Activated T-helper 9 cell treated with anti-CD3 and anti-CD28 coated beads, Interleukin-2, amount 50 U/mL, for 16 hours (primary cell): ENCODE measurements around the gene VIPR1.

Experiments used
- DNase-seq: peaks from one replicate; pipeline ENCODE4 v3.0.0-alpha.2; 2020; ENCODE audit warnings: low read depth

VIPR1 gene

DNA sequence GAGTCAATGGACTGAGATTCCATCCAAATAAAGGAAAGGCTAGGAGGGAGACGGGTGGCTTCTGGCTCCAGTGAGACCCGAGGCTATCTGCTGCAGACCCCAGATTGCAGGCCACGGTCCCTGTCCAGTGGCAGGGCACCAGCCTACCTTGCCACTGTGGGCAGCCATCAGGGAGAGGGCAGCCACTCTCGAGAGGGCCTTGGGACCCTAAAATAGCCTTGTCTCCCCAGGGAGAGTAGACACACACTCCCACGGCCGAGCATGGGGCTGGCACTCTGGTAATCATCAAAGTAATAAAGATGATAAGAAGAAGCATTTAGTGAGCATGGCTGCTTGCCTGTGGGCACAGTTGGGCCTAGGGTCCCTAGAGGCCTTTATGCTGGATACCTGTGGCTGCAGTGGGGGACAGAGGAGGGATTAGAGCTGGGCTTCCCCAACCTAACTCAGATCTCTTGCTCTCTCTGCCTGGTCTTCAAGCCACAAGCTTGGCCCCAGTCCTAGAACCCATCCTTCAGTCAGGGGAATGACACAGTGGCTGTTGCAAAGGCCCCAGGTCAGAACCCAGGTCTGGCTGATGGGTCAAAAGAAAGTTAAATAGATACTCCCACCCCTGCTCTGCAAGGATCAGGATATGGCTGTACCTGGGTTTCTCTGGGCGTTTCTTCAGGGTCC is 9.2 kb upstream of the VIPR1 start:
- no peak for DNase-seq

DNA sequence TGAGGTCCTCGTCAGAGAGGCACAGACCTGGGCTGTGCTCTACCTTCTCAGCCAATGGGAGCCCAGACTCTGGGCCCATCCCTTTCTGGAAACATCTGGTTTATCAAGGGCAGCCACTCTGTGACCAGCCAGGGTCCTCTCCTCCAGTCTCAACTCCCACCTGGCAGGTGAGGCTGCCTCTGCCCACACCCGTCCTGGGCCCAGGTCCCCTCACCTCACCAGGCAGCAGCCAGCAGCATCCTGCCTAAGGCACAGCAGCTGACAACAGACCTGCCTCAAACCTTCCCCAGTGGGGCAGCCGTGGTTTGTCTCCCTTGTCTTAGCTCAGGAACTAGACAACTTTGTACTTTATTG is 8.7 kb upstream of the VIPR1 start:
- no peak for DNase-seq

DNA sequence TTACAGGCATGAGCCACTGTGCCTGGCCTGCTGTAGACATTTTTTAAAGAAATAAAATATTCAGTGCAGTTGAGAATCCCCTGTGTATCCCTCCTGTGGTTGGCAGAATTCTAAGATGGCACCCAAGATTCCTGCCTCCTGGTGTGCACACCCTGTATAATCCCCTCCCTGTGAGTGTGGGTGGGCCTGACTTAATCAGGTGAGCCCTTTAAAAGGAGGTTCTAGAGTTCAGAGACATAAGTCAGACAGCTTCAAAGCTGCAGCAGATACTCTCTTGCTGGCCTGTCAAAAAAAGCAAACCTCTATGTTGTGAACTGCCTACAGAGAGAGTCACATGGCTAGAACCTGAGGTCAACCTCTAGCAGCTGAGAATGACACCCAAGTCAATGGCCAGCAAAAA is 7.0 kb upstream of the VIPR1 start:
- no peak for DNase-seq

DNA sequence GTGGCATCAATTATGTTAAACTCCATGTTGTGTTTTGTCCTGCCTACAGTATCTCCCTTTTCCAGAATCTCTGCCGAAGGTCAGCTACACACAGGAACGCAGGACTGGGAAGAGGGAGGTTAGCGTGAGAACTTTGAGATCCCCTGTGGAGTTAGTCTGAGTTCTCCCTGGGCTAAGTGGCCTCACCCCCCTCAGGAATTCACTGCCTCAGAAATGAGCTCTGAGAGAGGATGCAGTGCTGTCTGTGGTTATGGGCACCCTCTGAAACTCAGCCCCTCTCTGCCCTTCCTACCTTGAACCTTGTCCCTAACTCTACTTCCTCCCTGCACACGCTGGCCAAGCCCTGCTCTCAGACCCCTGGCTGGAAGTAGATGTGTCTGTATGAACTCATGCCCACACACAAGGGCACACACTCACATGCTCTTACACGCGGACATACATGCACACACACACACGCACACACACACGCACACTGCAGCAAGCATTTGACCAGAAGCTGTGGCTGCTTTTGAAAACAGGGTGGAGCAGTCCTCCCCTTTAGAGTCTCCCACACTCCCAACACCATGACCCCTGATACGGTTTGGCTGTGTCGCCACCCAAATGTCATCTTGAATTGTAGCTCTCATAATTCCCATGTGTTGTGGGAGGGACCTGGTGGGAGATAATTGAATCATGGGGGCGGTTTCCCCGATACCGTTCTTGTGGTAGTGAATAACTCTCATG is 5.3 kb upstream of the VIPR1 start:
- DNase-seq: no peak

DNA sequence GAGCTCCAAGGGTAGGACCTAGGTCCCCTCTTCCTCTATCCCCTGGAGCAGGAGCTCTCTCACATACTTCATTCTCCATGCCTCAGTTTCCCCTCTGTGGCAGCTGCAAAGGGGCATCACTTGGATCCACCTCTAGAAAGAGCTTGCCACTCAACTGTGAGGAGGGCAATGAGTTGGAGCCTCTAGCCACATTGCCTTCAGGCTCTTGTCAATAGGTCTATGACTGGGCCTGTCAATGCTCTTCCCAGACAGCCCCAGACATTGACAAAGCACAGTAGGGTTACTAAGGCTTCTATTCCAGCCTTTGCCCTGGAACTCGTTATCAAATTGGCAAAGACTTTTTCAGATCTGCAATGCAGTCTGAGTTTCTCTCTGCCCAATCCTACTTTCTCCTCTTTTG is 4.4 kb upstream of the VIPR1 start:
- DNase-seq: no peak

DNA sequence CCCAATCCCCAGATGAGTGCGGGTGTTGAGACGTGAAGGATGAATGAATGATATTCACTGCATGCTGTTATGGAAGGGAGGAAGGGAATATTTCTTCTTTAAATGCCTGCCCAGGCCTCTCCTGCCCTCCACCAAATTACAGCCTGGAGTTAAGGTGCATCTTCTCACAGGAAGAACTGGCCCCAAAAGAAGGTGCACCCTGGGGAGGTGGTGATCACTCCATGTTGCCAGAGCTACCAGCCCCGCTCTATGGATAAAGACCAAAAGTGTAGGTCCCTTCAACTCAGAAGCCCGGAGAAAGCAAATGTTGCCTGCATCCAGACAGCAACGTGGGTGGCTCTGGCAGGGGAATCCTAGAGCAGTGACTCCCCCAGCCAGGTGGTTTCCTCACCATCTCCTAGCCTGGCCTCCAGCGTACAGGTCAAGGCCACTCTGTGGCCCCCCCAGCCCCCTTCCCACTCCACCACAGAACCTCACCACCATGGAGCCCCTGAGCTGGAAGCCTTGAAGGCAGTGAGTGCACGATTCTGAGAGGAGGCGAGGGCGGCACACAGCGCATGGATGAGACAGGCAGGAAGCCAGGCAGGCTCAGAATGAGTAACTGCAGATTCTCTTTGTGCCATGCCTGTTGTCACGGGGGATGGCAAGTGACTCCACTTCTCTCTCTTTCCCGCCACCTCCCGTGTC is 3.5 kb upstream of the VIPR1 start:
- DNase-seq: no peak

GRCh38 chr3:42499478-42499871 is 3.0 kb upstream of the VIPR1 start:
- DNase-seq: no peak

DNA sequence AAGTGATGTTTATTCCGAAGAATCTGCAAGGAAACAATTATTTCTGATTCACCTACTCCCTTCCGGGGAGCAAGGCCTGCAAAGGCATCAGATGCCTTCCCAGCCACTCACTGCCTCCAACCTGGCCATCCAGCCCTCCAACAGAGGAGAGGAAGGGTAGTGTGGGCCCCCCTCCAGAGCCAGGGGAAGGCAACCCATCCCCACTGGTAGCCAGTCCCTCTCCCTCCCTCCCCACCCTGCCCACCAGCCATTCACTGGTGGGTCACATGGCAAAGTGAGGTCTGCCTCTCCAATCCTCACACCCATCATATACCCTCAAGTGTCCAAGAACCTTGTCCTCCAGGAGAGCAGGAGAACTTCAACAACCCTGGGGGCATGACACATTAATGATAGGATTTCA is 2.4 kb upstream of the VIPR1 start:
- no peak for DNase-seq

DNA sequence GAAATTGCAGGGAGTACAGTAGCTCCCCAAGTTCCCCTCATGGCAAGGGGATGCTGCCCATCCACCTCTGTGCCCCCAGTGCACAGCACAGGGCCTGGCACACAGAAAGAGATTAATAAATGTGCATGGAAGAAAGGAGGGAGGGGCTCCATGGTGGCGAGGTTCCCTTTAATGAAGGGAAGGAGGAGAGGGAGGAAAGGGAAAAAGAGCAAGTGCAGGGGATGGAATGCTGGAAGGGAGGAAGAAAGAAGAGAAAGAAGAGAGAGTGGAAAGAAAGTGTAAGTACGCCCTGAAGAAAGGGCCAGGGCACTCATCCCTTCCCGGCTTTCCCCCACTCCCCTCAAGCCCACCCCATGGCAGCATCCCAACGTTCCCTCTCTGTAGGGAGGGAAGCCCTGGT is 1.5 kb upstream of the VIPR1 start:
- no peak for DNase-seq

DNA sequence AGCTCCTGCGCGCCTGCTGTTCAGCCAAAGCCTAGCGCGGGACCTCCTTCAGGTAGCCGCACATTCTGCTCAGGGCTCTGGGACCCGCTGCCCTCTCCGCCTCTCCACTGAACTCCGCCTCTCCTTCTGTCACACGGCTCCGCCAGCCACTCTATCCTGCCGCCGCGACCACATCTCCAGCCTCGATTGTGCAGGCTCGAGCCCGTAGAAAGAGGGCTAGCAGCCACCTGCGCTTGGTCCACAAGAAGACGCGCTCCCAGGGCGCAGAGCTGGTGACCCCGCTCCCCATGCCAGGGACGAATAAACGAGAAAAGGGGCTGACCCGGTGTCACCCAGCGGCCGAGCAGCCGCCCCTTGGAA is 1.1 kb upstream of the VIPR1 start:
- no peak for DNase-seq

DNA sequence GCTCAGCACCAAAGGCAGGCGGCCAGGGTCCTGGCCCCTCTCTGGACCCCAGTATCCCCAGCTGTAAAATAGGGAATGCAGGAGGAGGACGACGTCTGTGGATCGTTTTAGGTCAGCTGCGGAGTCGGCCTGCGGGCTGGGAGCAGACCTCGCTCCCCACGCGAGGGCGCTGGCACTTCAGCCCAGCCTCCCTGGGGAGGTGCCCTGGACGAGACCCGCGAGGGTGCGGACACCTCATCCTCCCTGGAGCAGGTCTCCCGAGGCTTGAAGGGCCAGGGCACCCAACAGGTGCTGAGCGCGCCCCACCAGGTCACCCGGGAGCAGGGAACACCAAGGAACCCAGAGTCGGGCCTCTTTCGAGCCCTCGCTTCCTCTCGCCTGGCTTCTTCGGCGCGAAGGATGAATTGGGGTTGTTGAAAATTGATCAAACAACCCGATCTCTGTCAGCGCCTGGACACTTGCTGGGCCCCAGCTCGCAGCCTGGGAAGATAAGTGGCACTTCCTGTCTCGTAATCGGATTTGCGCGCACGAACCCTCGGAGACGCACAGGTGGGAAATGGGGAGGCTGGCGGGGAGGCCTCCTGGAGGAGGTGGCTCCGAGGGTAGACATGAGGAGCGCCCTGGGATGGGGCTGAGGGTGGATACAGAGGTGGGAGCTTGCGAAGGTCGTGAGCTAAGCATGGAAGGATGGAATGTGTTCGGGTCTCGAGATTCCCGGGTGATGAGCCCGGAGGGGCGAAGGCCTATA is 588 bp upstream of the VIPR1 start:
- DNase-seq: peak; percentile 57

GRCh38 chr3:42503251-42503924 is 945 bp downstream of the VIPR1 start:
- no peak for DNase-seq

- DNase-seq: no peak
Observed at GRCh38 chr3:42503957-42504333, 1.5 kb downstream of the VIPR1 start.

GRCh38 chr3:42504334-42505127 is 2.1 kb downstream of the VIPR1 start:
- no peak for DNase-seq

- no peak for DNase-seq
Observed at GRCh38 chr3:42505128-42505848, 2.8 kb downstream of the VIPR1 start.

DNA sequence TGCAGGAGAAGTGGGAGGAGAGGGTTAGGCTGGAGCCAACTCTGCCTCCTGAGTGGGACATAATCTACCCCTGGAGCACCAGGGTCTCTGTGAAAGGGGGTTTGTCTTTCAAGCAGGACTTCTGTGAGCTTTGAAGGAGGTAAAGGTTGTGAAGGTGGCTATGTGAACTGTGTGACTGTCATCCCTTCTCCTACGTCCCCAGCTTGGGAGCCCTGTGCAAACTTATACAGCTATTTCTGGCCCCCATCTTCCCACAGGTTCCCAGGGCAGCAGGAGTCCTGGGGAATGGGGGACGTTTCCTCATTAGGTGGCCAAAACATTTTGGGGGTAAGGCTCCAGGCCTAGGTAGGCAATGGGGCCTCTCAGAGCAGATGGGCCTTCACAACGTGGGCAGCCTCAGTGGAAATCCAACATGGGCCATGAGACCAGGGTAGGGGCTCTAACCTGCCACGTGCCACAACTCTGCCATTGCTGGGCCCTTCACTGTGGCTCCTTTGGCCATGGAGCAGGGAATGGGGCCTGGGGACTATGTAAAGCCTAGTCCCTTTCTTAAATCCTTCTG is 3.5 kb downstream of the VIPR1 start:
- DNase-seq: no peak

DNA sequence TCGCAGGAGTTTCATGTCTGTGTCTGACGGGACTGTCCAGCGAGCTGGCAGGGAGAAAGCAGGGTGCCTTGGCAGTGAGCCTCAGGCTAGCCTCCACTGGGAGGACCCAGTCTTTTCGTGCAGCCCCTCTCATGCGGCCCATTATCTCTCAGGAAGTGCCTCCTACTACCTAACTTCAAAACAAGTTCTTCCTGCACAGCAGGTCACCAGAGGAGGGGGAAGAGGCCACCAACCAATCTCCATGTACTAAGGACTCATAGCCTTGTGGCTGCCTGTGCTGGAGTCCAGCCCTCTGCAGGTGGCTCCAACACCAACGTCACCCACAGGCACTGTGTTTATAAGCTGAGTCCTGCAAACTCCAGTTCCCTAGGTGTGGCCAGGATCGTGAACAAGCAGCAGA is 4.8 kb downstream of the VIPR1 start:
- DNase-seq: no peak

DNA sequence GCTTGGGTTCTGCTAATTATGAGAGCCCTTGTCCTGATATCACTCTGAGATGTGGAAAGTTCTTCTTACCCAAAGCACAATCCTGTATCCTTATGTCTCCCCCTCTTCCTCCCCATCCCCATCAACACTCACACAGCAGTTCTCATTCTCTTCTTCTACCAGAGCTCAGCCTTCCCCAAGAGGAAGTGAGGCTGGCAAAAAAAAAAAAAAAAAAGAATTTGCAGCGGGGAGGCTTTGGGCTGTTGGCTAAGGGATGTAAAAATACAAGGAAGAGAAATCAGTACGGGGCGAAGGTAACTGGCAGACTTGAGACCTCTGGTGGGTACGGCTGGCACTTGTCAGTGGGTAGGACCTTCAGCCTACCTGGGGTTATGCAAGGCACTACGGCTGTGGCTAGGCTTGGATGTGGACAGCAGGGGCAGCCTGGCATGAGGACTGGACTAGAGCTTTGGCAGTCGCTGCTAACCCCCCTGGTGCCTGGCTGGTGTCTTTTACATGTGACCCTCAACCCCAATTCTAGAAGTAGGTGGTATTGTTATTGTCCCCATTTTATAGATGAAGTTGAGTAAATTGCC is 5.4 kb downstream of the VIPR1 start:
- no peak for DNase-seq

DNA sequence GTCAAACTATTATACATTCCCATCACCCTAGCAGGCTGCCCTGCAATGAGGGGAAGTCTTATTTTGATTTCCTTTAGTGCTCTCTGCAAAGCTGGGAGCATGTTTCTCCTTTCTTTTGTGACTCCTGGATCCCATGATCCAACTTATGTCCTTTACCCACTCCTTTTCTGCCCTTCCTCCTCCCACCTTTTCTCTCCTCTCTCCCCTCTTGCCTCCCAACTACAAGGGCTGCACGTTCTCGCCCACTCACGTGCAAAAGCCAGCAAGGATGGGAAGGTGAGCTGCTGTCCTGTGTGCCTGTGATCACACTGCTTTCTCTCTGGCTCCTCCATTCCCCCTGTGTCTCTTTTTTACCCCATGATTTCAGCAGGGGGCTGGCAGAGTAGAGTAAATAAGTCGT is 6.1 kb downstream of the VIPR1 start:
- no peak for DNase-seq

DNA sequence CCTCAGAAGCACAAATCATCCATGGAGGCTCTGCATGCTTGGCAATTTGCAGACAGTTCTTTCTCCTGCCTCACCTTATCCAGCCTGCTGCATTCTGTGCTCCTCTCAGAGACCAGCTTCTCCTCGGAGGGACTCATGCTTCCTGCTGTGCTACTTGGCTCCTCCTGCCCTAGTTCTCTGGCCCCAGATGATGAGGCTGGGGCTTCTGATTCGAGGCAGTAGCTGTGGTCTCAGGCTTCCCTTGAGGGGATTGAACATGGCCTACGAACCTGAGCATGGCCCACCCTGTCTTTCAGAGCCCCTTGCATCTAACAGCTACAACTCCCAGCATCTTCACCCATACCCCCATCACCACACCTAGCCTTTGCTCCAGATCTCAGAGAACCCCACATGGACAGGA is 6.7 kb downstream of the VIPR1 start:
- no peak for DNase-seq
